AG10803 (cell line): ENCODE measurements around the gene PCDHGC4.
A peak's percentile ranks its signal among the peaks of the same experiment; 100 is the strongest.

Experiments used
- DNase-seq: peaks from one replicate; pipeline ENCODE4 v3.0.0; 2010; ENCODE audit warnings: low read depth
- H3K4me3 ChIP-seq: 2 replicates; pipeline ENCODE4 v1.5.1; 2011; ENCODE audit warnings: mild to moderate bottlenecking, low read length, control low read depth
- TF ChIP-seq, protein P1 (sequence below): conservative IDR thresholded peaks from 2 replicates; pipeline ENCODE4 v1.5.1; 2011; ENCODE audit warnings: mild to moderate bottlenecking, low read length, control low read depth, inconsistent platforms

Gene PCDHGC4

GRCh38 chr5:141485321-141486055 is 658 bp downstream of the PCDHGC4 start:
- DNase-seq = no peak
- TF ChIP-seq, protein P1, sequence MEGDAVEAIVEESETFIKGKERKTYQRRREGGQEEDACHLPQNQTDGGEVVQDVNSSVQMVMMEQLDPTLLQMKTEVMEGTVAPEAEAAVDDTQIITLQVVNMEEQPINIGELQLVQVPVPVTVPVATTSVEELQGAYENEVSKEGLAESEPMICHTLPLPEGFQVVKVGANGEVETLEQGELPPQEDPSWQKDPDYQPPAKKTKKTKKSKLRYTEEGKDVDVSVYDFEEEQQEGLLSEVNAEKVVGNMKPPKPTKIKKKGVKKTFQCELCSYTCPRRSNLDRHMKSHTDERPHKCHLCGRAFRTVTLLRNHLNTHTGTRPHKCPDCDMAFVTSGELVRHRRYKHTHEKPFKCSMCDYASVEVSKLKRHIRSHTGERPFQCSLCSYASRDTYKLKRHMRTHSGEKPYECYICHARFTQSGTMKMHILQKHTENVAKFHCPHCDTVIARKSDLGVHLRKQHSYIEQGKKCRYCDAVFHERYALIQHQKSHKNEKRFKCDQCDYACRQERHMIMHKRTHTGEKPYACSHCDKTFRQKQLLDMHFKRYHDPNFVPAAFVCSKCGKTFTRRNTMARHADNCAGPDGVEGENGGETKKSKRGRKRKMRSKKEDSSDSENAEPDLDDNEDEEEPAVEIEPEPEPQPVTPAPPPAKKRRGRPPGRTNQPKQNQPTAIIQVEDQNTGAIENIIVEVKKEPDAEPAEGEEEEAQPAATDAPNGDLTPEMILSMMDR = no peak
- H3K4me3 ChIP-seq = peak overlapping the region; percentile 40

DNA sequence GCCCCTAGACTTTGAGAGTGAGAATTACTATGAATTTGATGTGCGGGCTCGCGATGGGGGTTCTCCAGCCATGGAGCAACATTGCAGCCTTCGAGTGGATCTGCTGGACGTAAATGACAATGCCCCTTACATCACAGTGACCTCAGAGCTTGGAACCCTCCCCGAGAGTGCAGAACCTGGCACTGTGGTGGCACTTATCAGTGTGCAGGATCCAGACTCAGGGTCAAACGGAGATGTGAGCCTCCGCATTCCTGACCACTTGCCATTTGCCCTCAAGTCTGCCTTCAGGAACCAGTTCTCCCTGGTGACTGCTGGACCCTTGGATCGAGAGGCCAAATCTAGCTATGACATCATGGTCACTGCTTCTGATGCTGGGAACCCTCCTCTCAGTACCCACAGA is 1.3 kb downstream of the PCDHGC4 start:
- DNase-seq = no peak
- H3K4me3 ChIP-seq = no peak overlapping the region
- TF ChIP-seq, protein P1 = no peak

DNA sequence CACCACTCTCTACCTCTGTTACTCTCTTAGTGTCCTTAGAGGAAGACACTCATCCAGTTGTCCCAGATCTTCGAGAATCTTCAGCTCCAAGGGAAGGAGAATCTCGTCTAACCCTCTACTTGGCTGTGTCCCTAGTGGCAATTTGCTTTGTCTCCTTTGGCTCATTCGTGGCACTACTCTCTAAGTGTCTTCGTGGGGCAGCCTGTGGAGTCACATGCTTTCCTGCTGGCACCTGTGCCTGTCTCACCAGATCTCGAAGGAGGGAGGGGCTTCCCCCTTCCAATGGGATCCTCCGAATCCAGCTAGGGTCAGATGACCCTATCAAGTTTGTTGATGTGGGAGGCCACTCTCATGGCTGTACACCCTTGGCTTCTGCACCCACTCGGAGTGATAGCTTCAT is 2.3 kb downstream of the PCDHGC4 start:
- H3K4me3 ChIP-seq = no peak overlapping the region
- TF ChIP-seq, protein P1 = no peak
- no peak for DNase-seq

DNA sequence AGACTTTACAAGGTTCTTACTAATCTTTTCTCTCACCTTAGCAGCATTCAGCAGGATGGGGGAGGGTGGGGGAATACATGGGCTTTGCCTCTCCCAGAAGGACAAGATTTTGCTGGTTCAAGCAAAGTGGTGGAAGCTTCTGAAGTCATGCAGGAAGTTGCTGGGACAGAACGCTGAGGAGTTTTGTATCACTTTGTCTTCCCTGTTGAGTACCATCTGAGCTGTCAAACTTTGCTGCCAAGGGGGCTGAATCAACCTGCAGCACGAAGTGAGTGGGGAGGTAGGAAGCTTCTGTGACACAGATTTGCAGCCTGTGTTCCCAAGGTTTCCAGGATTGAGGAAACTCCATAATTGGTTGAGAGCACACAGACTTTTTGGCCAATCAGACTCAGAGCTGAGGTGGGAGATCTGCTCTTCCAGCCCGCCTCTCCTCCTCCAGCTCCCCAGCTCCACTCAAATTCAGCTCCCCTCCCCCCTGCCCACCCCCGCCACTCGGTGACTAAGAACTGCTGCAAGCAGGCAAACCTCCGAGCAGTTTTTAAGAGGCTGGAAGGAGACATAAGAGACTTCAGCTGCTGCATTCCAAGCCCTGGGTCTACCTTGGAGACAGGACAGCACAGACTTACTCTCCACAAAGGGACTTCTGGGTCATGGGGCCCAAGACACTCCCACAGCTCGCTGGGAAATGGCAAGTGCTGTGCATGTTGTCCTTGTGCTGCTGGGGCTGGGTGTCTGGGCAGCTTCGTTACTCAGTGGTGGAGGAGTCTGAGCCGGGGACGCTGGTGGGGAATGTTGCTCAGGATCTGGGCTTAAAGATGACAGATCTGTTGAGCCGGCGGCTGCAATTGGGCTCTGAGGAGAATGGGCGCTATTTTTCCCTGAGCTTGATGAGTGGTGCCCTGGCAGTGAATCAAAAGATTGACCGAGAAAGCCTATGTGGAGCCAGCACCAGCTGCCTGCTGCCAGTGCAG is 4.0 kb downstream of the PCDHGC4 start, which contains the start of gene PCDHGC5:
TSS of gene PCDHGC5 (plus strand) at position 491 of the 971 bp plus-strand sequence. CDS start at position 651, 160 bp downstream.
- peak; percentile 76 for DNase-seq
- peak within 1 kb of the TSS; percentile 36 for H3K4me3 ChIP-seq
- TF ChIP-seq, protein P1 = no peak

DNA sequence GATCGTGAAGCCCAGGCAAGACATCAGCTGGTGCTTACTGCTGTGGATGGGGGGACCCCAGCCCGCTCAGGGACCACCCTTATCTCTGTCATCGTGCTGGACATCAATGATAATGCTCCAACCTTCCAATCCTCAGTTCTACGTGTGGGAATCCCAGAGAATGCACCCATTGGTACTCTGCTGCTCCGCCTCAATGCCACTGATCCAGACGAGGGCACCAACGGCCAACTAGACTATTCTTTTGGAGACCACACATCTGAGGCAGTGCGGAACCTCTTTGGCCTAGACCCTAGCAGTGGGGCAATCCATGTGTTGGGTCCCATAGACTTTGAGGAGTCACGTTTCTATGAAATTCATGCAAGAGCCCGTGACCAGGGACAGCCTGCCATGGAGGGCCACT is 5.0 kb downstream of the PCDHGC4 start:
- no peak overlapping the region for H3K4me3 ChIP-seq
- TF ChIP-seq, protein P1 = no peak
- no peak for DNase-seq

GRCh38 chr5:141490271-141490670 is 5.4 kb downstream of the PCDHGC4 start:
- no peak overlapping the region for H3K4me3 ChIP-seq
- TF ChIP-seq, protein P1 = no peak
- DNase-seq = no peak
